T-helper 1 cell treated with Interleukin-12 subunit alpha and Interleukin-12 subunit beta and Interleukin-4 antibody, amounts not matched to agents 30 ng/mL and 1 ng/mL, for 36 hours (primary cell): Measurements from ENCODE around the gene NSUN4. TPM values are rescaled to one million over a fixed set of nuclear protein-coding genes. Genes with fewer than 3 reads are reported as not detected.

ENCODE experiments used
- intact Hi-C: fragments of 100-400 bp; cut with micrococcal nuclease; formaldehyde crosslinking; loops from one replicate; pipeline ENCODE4 v1.15.1; 2024
- total RNA-seq: library from RNA; stranded (reverse); gene quantifications from 2 replicates; pipeline ENCODE4 v1.2.3, GENCODE V29; 2022

Gene NSUN4
- total RNA-seq, 1 donor from 2014 or later: 28.7 TPM

GRCh38 chr1:46404482-46405196 is 64.0 kb downstream of the NSUN4 start:
- intact Hi-C loops: no loop called here

GRCh38 chr1:46405197-46405555 is 64.6 kb downstream of the NSUN4 start:
- intact Hi-C loops: no loop called here

- intact Hi-C loops: loop anchor here (1.0 to 2.0 kb wide), 3 partner anchors 37 to 320 kb away; no protein-coding TSS in a partner anchor
Measured at GRCh38 chr1:46405724-46406123, 65.1 kb downstream of the NSUN4 start.

GRCh38 chr1:46406881-46407608 is 66.4 kb downstream of the NSUN4 start:
- intact Hi-C loops: loop anchor here (1.0 to 2.0 kb wide), 3 partner anchors 36 to 318 kb away; no protein-coding TSS in a partner anchor

- intact Hi-C loops: loop anchor here (2.0 kb wide), 1 partner anchor 35 kb away; no protein-coding TSS in a partner anchor
Measured at GRCh38 chr1:46407636-46408035, 67.0 kb downstream of the NSUN4 start.

GRCh38 chr1:46408356-46409062 is 67.9 kb downstream of the NSUN4 start:
- intact Hi-C loops: no loop called here

GRCh38 chr1:46409063-46409372 is 68.4 kb downstream of the NSUN4 start:
- intact Hi-C loops: no loop called here

GRCh38 chr1:46410156-46411009 is 69.8 kb downstream of the NSUN4 start:
- intact Hi-C loops: no loop called here

GRCh38 chr1:46411010-46411405 is 70.4 kb downstream of the NSUN4 start:
- intact Hi-C loops: no loop called here

Other genes with a start within 250 kb of the NSUN4 start
- 2.6 and 3.8 TPM in 2 replicates for gene PIK3R3, start 208.2 kb upstream of the NSUN4 start, total RNA-seq
- gene TSPAN1, start 165.7 kb upstream of the NSUN4 start, total RNA-seq: 0.17 TPM in 1 of 2 replicates, not detected in the other
- not detected in 2 replicates for gene P3R3URF, start 164.3 kb upstream of the NSUN4 start, total RNA-seq
- 45.3 and 51.2 TPM in 2 replicates for gene POMGNT1, start 142.4 kb upstream of the NSUN4 start, total RNA-seq
- 0.29 TPM in 2 replicates for gene LURAP1, start 137.5 kb upstream of the NSUN4 start, total RNA-seq
- 30.9 and 33.3 TPM in 2 replicates for gene RAD54L, start 93.0 kb upstream of the NSUN4 start, total RNA-seq
- gene LRRC41, start 37.2 kb upstream of the NSUN4 start, total RNA-seq: 53.7 and 56.7 TPM in 2 replicates
- 238 and 261 TPM in 2 replicates for gene UQCRH, start 37.1 kb upstream of the NSUN4 start, total RNA-seq
- gene FAAH, start 53.5 kb downstream of the NSUN4 start, total RNA-seq: 3.6 and 4.1 TPM in 2 replicates
- 0.07 TPM in 1 of 2 replicates, not detected in the other for gene DMBX1, start 149.0 kb downstream of the NSUN4 start, total RNA-seq
- gene KNCN, start 210.8 kb downstream of the NSUN4 start, total RNA-seq: not detected in 2 replicates